Hepatocyte (in vitro differentiated cells): ENCODE results near the gene ZNF205. TPM values are rescaled to one million over a fixed set of nuclear protein-coding genes. Genes with fewer than 3 reads are reported as not detected.
"Not testable (repeated sequence)": the region's sequence is repeated elsewhere in the genome, so short reads cannot be mapped to it uniquely, and the experiment has no call there.

Experiments used
- DNase-seq: peaks from one replicate; pipeline ENCODE4 v3.0.0-alpha.2; 2016; ENCODE audit warnings: low spot score
- H2AFZ ChIP-seq: fragments of 200-600 bp; sonication (generic); 2 replicates; pipeline ENCODE4 v1.6.0; 2016; ENCODE audit warnings: antibody characterized with exemption, mild to moderate bottlenecking
- H3K27ac ChIP-seq: fragments of 200-600 bp; sonication (generic); 2 replicates; pipeline ENCODE4 v1.5.1; 2016; ENCODE audit warnings: mild to moderate bottlenecking
- H3K27me3 ChIP-seq: fragments of 200-600 bp; sonication (generic); 2 replicates; pipeline ENCODE4 v1.6.1; 2016
- H3K36me3 ChIP-seq: fragments of 200-600 bp; sonication (generic); replicated peaks from 2 replicates; pipeline ENCODE4 v1.5.1; 2016; ENCODE audit warnings: low read depth; ENCODE audit not compliant: insufficient read depth
- H3K4me1 ChIP-seq: fragments of 200-600 bp; sonication (generic); 2 replicates; pipeline ENCODE4 v1.5.1; 2016; ENCODE audit warnings: mild to moderate bottlenecking, moderate library complexity; ENCODE audit not compliant: insufficient read depth
- H3K4me2 ChIP-seq: fragments of 200-600 bp; sonication (generic); 2 replicates; pipeline ENCODE4 v1.6.0; 2016
- H3K4me3 ChIP-seq: fragments of 200-600 bp; sonication (generic); 2 replicates; pipeline ENCODE4 v1.5.1; 2016; ENCODE audit warnings: mild to moderate bottlenecking
- H3K79me2 ChIP-seq: fragments of 200-600 bp; sonication (generic); 2 replicates; pipeline ENCODE4 v1.6.0; 2017; ENCODE audit warnings: mild to moderate bottlenecking
- H3K9me2 ChIP-seq: fragments of 200-600 bp; sonication (generic); replicated peaks from 2 replicates; pipeline ENCODE4 v1.6.0; 2017; ENCODE audit warnings: mild to moderate bottlenecking; ENCODE audit not compliant: insufficient read depth
- H3K9me3 ChIP-seq: fragments of 200-600 bp; sonication (generic); 2 replicates; pipeline ENCODE4 v1.5.1; 2016; ENCODE audit warnings: low read depth, mild to moderate bottlenecking
- H4K20me1 ChIP-seq: fragments of 200-600 bp; sonication (generic); 2 replicates; pipeline ENCODE4 v1.6.0; 2016; ENCODE audit warnings: mild to moderate bottlenecking; ENCODE audit not compliant: insufficient read depth, poor library complexity, severe bottlenecking
- CTCF ChIP-seq: fragments of 200-600 bp; sonication (generic); IDR thresholded peaks from 2 replicates; pipeline ENCODE4 v1.5.1; 2016; ENCODE audit warnings: antibody characterized with exemption, mild to moderate bottlenecking; ENCODE audit not compliant: poor library complexity
- EZH2 ChIP-seq: fragments of 200-600 bp; sonication (generic); IDR thresholded peaks from 2 replicates; pipeline ENCODE4 v1.6.1; 2016; ENCODE audit warnings: antibody characterized with exemption, mild to moderate bottlenecking, borderline replicate concordance
- EZH2phosphoT487 ChIP-seq: fragments of 200-600 bp; sonication (generic); IDR thresholded peaks from one replicate; pipeline ENCODE4 v1.6.1; 2018; ENCODE audit warnings: antibody characterized with exemption, mild to moderate bottlenecking, low read depth, moderate library complexity; ENCODE audit not compliant: unreplicated experiment, severe bottlenecking
- WGBS: methylation state at CpG from one replicate; pipeline ENCODE4 v1.1.6; 2016; ENCODE audit warnings: low lambda C conversion rate; ENCODE audit errors: missing lambda C conversion rate; 5-methylcytosine and 5-hydroxymethylcytosine counted together
- polyA plus RNA-seq: library from polyadenylated mRNA; unstranded; fragments of >200 nt; fragmentation: Nextera tagmentation; extraction: Ambion mirVana; gene quantifications from 2 replicates; pipeline ENCODE4 v1.2.1, GENCODE V29; 2016
- total RNA-seq: library from RNA; depleted of rRNA; stranded (reverse); fragments of >200 nt; gene quantifications from 2 replicates; pipeline ENCODE4 v1.2.3, GENCODE V29; 2014

ZNF205 gene
- total and polyA plus RNA-seq, 2 experiments from 2014 or later, result 12.3 to 12.6 TPM

- Histone ChIP-seq H3K27me3 (no peaks in the 10 kb centered on the region), H2AFZ (no peak overlapping the region), H3K79me2 (no peaks in the 10 kb centered on the region), H3K4me1 (peaks cover 5% of the 10 kb centered on the region), H4K20me1 (no peaks in the 10 kb centered on the region), H3K4me2 (peak overlapping the region; percentile 66), H3K36me3 (no peaks in the 10 kb centered on the region), H3K27ac (peak overlapping the region; percentile 89), H3K9me2 (no peaks in the 10 kb centered on the region), H3K4me3 (no peak overlapping the region), H3K9me3 (no peaks in the 10 kb centered on the region)
- no peak for DNase-seq
- WGBS, result 91% methylated on average over 26 of the region's 26 CpGs
- TF ChIP-seq EZH2phosphoT487, result no peak
- TF ChIP-seq EZH2, result no peak
These were observed 46.5 kb upstream of the ZNF205 start for GRCh38 chr16:3065742-3066439.

GRCh38 chr16:3066440-3066748 lies 46.0 kb upstream of the ZNF205 start:
- no peak overlapping the region for H3K27ac ChIP-seq
- DNase-seq, result no peak
- H2AFZ ChIP-seq, result no peak overlapping the region
- 95% methylated on average over 7 of the region's 7 CpGs for WGBS
- no peak overlapping the region for H3K4me3 ChIP-seq
- no peaks in the 10 kb centered on the region for H3K9me3 ChIP-seq
- no peaks in the 10 kb centered on the region for H3K79me2 ChIP-seq
- peak overlapping the region; percentile 66 for H3K4me2 ChIP-seq
- TF ChIP-seq CTCF, result no peak
- no peak for TF ChIP-seq EZH2
- TF ChIP-seq EZH2phosphoT487, result no peak
- no peaks in the 10 kb centered on the region for H3K27me3 ChIP-seq
- H3K36me3 ChIP-seq, result no peaks in the 10 kb centered on the region
- peaks cover 5% of the 10 kb centered on the region for H3K4me1 ChIP-seq
- H3K9me2 ChIP-seq, result no peaks in the 10 kb centered on the region
- H4K20me1 ChIP-seq, result no peaks in the 10 kb centered on the region

GRCh38 chr16:3068487-3068886 lies 43.9 kb upstream of the ZNF205 start:
- no peak overlapping the region for H3K27ac ChIP-seq
- TF ChIP-seq EZH2 (no peak), CTCF (no peak), EZH2phosphoT487 (no peak)
- H3K4me1 ChIP-seq, result peaks cover 5% of the 10 kb centered on the region
- H3K36me3 ChIP-seq, result no peaks in the 10 kb centered on the region
- no peaks in the 10 kb centered on the region for H3K27me3 ChIP-seq
- H2AFZ ChIP-seq, result no peak overlapping the region
- H3K4me2 ChIP-seq, result no peak overlapping the region
- 83% methylated on average over 4 of the region's 4 CpGs for WGBS
- H3K9me3 ChIP-seq, result no peaks in the 10 kb centered on the region
- DNase-seq, result no peak
- no peaks in the 10 kb centered on the region for H3K79me2 ChIP-seq
- H4K20me1 ChIP-seq, result no peaks in the 10 kb centered on the region
- H3K4me3 ChIP-seq, result no peak overlapping the region
- H3K9me2 ChIP-seq, result no peaks in the 10 kb centered on the region

GRCh38 chr16:3069146-3069545 lies 43.2 kb upstream of the ZNF205 start:
- not testable (repeated sequence) for H3K79me2 ChIP-seq, H4K20me1 ChIP-seq, H3K4me1 ChIP-seq, DNase-seq, H3K27ac ChIP-seq, H2AFZ ChIP-seq, H3K4me3 ChIP-seq, H3K9me3 ChIP-seq, H3K27me3 ChIP-seq, H3K9me2 ChIP-seq, H3K36me3 ChIP-seq, H3K4me2 ChIP-seq
- 100% methylated on average over 3 of the region's 11 CpGs for WGBS
